Kidney epithelial cell (primary cell): Measurements from ENCODE around the gene RBMS1. TPM values are rescaled to one million over a fixed set of nuclear protein-coding genes. Genes with fewer than 3 reads are reported as not detected.

Experiments used
- DNase-seq: peaks from one replicate; pipeline ENCODE4 v3.0.0-alpha.2; 2010; ENCODE audit warnings: low read depth
- H3K27me3 ChIP-seq: 2 replicates; pipeline ENCODE4 v1.6.0; 2011; ENCODE audit warnings: low read length; ENCODE audit not compliant: control insufficient read depth, insufficient read depth
- H3K36me3 ChIP-seq: 2 replicates; pipeline ENCODE4 v1.5.1; 2011; ENCODE audit warnings: low read length; ENCODE audit not compliant: control insufficient read depth, insufficient read depth
- H3K4me3 ChIP-seq: 2 replicates; pipeline ENCODE4 v1.5.1; 2011; ENCODE audit warnings: low read depth, mild to moderate bottlenecking, control low read depth, low read length
- CTCF ChIP-seq: IDR thresholded peaks from 2 replicates; pipeline ENCODE4 v1.5.1; 2011; ENCODE audit warnings: mild to moderate bottlenecking, moderate library complexity, low read length, control low read depth, inconsistent platforms; ENCODE audit not compliant: insufficient read depth, poor library complexity, severe bottlenecking
- total RNA-seq: library from RNA; depleted of rRNA; stranded (reverse); fragments of >200 nt; gene quantifications from 2 replicates; pipeline ENCODE4 v1.2.3, GENCODE V29; 2015

Gene RBMS1
- total RNA-seq, 1 donor from 2014 or later, result 52.5 TPM

GRCh38 chr2:160373263-160373662 is 120.3 kb downstream of the RBMS1 start:
- H3K36me3 ChIP-seq, result no peaks in the 10 kb centered on the region
- no peak for DNase-seq
- no peaks in the 10 kb centered on the region for H3K27me3 ChIP-seq
- TF ChIP-seq CTCF, result no peak
- H3K4me3 ChIP-seq, result no peak overlapping the region

- Histone ChIP-seq H3K27me3 (no peaks in the 10 kb centered on the region), H3K4me3 (no peak overlapping the region), H3K36me3 (no peaks in the 10 kb centered on the region)
- no peak for DNase-seq
- TF ChIP-seq CTCF, result no peak
These were observed 121.0 kb downstream of the RBMS1 start for GRCh38 chr2:160372585-160372984.

DNA sequence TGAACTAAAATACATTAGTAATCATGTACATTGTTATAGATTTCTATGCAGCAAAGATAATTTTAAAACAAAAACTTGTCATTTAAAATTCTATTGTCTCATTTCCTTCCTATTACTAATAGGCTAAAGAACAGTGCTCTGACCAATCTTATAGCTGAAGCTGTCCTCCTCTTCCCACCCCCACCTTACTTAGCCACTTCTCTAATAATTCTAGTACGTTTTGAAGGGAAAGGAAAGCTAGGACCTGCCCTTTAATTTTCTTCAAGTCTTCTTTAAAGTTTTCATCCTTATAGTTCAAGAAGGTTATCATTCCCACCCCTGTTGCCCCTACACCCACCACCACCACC is 121.6 kb downstream of the RBMS1 start:
- H3K36me3 ChIP-seq, result no peaks in the 10 kb centered on the region
- no peak for TF ChIP-seq CTCF
- H3K27me3 ChIP-seq, result no peaks in the 10 kb centered on the region
- H3K4me3 ChIP-seq, result no peak overlapping the region
- DNase-seq, result no peak

- TF ChIP-seq CTCF, result no peak
- H3K36me3 ChIP-seq, result no peaks in the 10 kb centered on the region
- no peaks in the 10 kb centered on the region for H3K27me3 ChIP-seq
- no peak for DNase-seq
- no peak overlapping the region for H3K4me3 ChIP-seq
These were observed 122.2 kb downstream of the RBMS1 start for GRCh38 chr2:160371251-160372009.

GRCh38 chr2:160368988-160369930 is 124.3 kb downstream of the RBMS1 start:
- Histone ChIP-seq H3K4me3 (no peak overlapping the region), H3K36me3 (no peaks in the 10 kb centered on the region), H3K27me3 (no peaks in the 10 kb centered on the region)
- TF ChIP-seq CTCF, result no peak
- peak; percentile 74 for DNase-seq
